Type B pancreatic cell (in vitro differentiated cells): ENCODE data around the gene RABL6. TPM values are rescaled to one million over a fixed set of nuclear protein-coding genes. Genes with fewer than 3 reads are reported as not detected.
A peak's percentile ranks its signal among the peaks of the same experiment; 100 is the strongest.

Experiments used
- DNase-seq: peaks from one replicate; pipeline ENCODE4 v3.0.0; 2021; ENCODE audit warnings: mixed read lengths; ENCODE audit not compliant: unreplicated experiment; ENCODE audit errors: extremely low spot score
- H3K27ac Mint-ChIP-seq: 2 replicates; pipeline ENCODE4 v1.8.0; 2021; ENCODE audit warnings: mild to moderate bottlenecking, mixed read lengths
- H3K27me3 Mint-ChIP-seq: 2 replicates; pipeline ENCODE4 v1.8.0; 2021; ENCODE audit warnings: mixed read lengths
- H3K36me3 Mint-ChIP-seq: 2 replicates; pipeline ENCODE4 v1.8.0; 2021; ENCODE audit warnings: mixed read lengths
- H3K4me1 Mint-ChIP-seq: one replicate; pipeline ENCODE4 v1.8.0; 2021; ENCODE audit warnings: mixed read lengths; ENCODE audit not compliant: unreplicated experiment
- H3K4me3 Mint-ChIP-seq: 2 replicates; pipeline ENCODE4 v1.8.0; 2021; ENCODE audit warnings: mild to moderate bottlenecking, mixed read lengths
- H3K9me3 Mint-ChIP-seq: 2 replicates; pipeline ENCODE4 v1.8.0; 2021; ENCODE audit warnings: mixed read lengths
- CTCF ChIP-seq: fragments of 200-600 bp; sonication (generic); conservative IDR thresholded peaks from 2 replicates; pipeline ENCODE4 v1.5.0; 2021; ENCODE audit warnings: antibody characterized with exemption, mild to moderate bottlenecking
- long read RNA-seq: library from polyadenylated mRNA; unstranded; transcript quantifications from one replicate; pipeline ENCODE4 v2.0.0, GENCODE V29; 2020
- total RNA-seq: library from RNA; stranded (reverse); gene quantifications from 2 replicates; pipeline ENCODE4 v1.2.1, GENCODE V29; 2021; ENCODE audit warnings: low replicate concordance

RABL6 gene
- total RNA-seq = 94.2 and 112 TPM in 2 replicates
- long read RNA-seq, partial matches to known transcripts = 0 of 1 reads
- long read RNA-seq, other reads (novel, unspliced or antisense) = 1 of 1 reads

DNA sequence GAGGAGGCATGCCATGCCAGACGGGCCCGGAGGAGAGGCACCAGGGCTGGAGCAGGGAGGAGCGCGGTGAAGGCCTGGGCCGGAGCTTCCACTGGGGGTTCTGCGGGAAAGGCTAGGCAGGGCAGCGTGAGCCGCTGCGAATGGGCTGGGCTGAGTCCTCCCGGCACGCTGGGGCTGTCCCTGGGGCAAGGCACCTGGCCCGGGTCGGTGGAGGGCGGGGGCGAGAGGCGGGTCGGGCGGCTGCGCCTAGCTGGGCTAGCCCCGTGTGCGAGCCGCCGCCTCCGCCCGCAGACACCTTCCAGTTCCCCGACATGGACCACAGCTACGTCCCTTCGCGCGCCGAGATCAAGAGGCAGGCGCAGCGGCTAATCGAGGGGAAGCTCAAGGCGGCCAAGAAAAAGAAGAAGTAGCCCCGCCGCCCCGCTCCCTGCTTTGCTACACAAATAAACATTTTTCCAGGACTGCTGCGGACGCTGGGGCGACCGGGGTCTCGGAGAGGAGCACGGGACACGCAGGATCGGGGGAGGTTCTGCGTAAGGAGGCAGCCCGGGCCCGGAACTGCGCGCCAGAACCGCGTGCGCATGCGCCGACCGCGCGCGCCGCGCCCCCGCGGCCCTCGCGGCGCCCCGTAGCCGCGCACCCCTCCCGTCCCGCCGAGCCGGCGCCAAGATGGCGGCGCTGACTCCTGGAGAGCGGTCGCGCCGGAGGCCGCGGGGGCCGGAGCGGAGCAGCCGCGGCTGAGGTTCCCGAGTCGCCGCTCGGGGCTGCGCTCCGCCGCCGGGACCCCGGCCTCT lies at the start of gene RABL6:
TSS of gene RABL6 (plus strand) at position 668 of the 794 bp plus-strand sequence. CDS start 249 bp downstream, outside the sequence.
- peaks cover 11% of the 10 kb centered on the region for H3K36me3 Mint-ChIP-seq
- no peaks in the 10 kb centered on the region for H3K9me3 Mint-ChIP-seq
- DNase-seq = peak; percentile 86
- H3K4me3 Mint-ChIP-seq = peak within 1 kb of the TSS; percentile 89
- no peaks in the 10 kb centered on the region for H3K27me3 Mint-ChIP-seq
- H3K4me1 Mint-ChIP-seq = peaks cover 11% of the 10 kb centered on the region
- no peak for TF ChIP-seq CTCF
- peak within 1 kb of the TSS; percentile 84 for H3K27ac Mint-ChIP-seq

DNA sequence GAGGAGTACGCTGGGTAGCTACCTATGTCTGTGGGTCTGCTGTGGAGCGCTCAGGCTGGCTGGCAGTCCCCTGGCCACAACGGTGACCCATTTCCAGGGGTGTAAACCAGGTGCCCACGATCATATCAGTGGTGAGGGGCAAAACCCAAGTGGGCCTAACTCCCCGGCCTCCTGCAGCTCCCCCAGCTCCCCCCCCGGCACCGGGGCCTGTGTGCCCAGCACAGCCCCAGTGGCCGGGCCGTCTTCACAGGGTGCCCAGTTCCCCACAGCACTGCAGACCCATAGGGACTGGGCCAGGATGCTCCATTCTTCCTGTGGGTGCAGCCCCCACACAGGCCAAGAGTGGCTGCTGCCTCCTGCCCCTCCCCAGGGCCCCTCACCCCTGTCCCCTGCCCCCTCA lies 48.7 kb upstream of the RABL6 start:
- Mint-ChIP-seq H3K36me3 (no peaks in the 10 kb centered on the region), H3K27ac (no peak overlapping the region), H3K9me3 (no peaks in the 10 kb centered on the region), H3K4me3 (no peak overlapping the region), H3K27me3 (no peaks in the 10 kb centered on the region), H3K4me1 (peaks cover 8% of the 10 kb centered on the region)
- no peak for DNase-seq
- TF ChIP-seq CTCF = no peak

GRCh38 chr9:136759436-136760325 lies 48.1 kb upstream of the RABL6 start:
- Mint-ChIP-seq H3K4me3 (no peak overlapping the region), H3K36me3 (no peaks in the 10 kb centered on the region), H3K9me3 (no peaks in the 10 kb centered on the region), H3K27me3 (no peaks in the 10 kb centered on the region), H3K4me1 (peaks cover 8% of the 10 kb centered on the region), H3K27ac (no peak overlapping the region)
- no peak for TF ChIP-seq CTCF
- DNase-seq = no peak

- Mint-ChIP-seq H3K4me3 (no peak overlapping the region), H3K27ac (peak overlapping the region; percentile 72)
- no peak for DNase-seq
Observed at GRCh38 chr9:136760424-136760823, 47.3 kb upstream of the RABL6 start.

More at GRCh38 chr9:136760424-136760823, 47.3 kb upstream of the RABL6 start:
- Mint-ChIP-seq H3K9me3 (no peaks in the 10 kb centered on the region), H3K27me3 (no peaks in the 10 kb centered on the region), H3K4me1 (peaks cover 8% of the 10 kb centered on the region), H3K36me3 (no peaks in the 10 kb centered on the region)
- TF ChIP-seq CTCF = no peak
